ENCODE measurements around the gene ARL5A. TPM values are rescaled to one million over a fixed set of nuclear protein-coding genes. Genes with fewer than 3 reads are reported as not detected.
A peak's percentile ranks its signal among the peaks of the same experiment; 100 is the strongest.

ARL5A gene
- total RNA-seq, 1 experiment from 2014 or later, result 55.0 TPM

GRCh38 chr2:151777935-151778334, 50.3 kb downstream of the ARL5A start:
- POLR2A ChIA-PET (ENCODE audit: low non-redundant PET), result no interaction called here
- BruUV-seq (replicated peaks), result no TSS peak

GRCh38 chr2:151777487-151777886, 50.7 kb downstream of the ARL5A start:
- TF ChIP-seq CTCF (conservative IDR thresholded peaks at IDR 0.05; ENCODE audit: low read depth, low read length), result peak; percentile 24; the same call in 1 of the 2 replicates
- TF ChIP-seq EZH2 (IDR thresholded peaks at IDR 0.05; ENCODE audit: borderline replicate concordance, low read depth, low read length, poor library complexity, severe bottlenecking), result no peak
- Histone ChIP-seq H3K36me3 (ENCODE audit: insufficient read depth, low read length, poor library complexity, severe bottlenecking) (no peaks in the 10 kb centered on the region), H3K27ac (ENCODE audit: low read depth, low read length, poor library complexity, severe bottlenecking) (no peak overlapping the region), H3K27me3 (replicated peaks; ENCODE audit: insufficient read depth, low read depth, low read length, poor library complexity) (no peaks in the 10 kb centered on the region), H3K9me3 (ENCODE audit: low read depth, low read length, poor library complexity, severe bottlenecking) (no peaks in the 10 kb centered on the region), H3K4me1 (ENCODE audit: insufficient read depth, low read length, poor library complexity, severe bottlenecking) (peaks cover 20% of the 10 kb centered on the region), H3K4me3 (ENCODE audit: low read depth, low read length, poor library complexity, severe bottlenecking) (no peak overlapping the region)
- ChIA-PET CTCF (no interaction called here), POLR2A (ENCODE audit: low non-redundant PET) (no interaction called here)
- intact Hi-C loops (cut with micrococcal nuclease; ENCODE audit: unreplicated experiment), result no loop called here
- no peak for DNase-seq (ENCODE audit: low spot score)
- no TSS peak for BruUV-seq (replicated peaks)

More at GRCh38 chr2:151777935-151778334, 50.3 kb downstream of the ARL5A start:
- Histone ChIP-seq H3K4me3 (ENCODE audit: low read depth, low read length, poor library complexity, severe bottlenecking) (no peak overlapping the region), H3K36me3 (ENCODE audit: insufficient read depth, low read length, poor library complexity, severe bottlenecking) (no peaks in the 10 kb centered on the region), H3K27me3 (replicated peaks; ENCODE audit: insufficient read depth, low read depth, low read length, poor library complexity) (no peaks in the 10 kb centered on the region), H3K4me1 (ENCODE audit: insufficient read depth, low read length, poor library complexity, severe bottlenecking) (peaks cover 20% of the 10 kb centered on the region), H3K27ac (ENCODE audit: low read depth, low read length, poor library complexity, severe bottlenecking) (no peak overlapping the region), H3K9me3 (ENCODE audit: low read depth, low read length, poor library complexity, severe bottlenecking) (no peaks in the 10 kb centered on the region)
- CTCF ChIA-PET, result no interaction called here
- DNase-seq (ENCODE audit: low spot score), result no peak
- intact Hi-C loops (cut with micrococcal nuclease; ENCODE audit: unreplicated experiment), result no loop called here
- TF ChIP-seq EZH2 (IDR thresholded peaks at IDR 0.05; ENCODE audit: borderline replicate concordance, low read depth, low read length, poor library complexity, severe bottlenecking), result no peak
- TF ChIP-seq CTCF (conservative IDR thresholded peaks at IDR 0.05; ENCODE audit: low read depth, low read length), result no peak

- intact Hi-C loops (cut with micrococcal nuclease; ENCODE audit: unreplicated experiment), result no loop called here
- Histone ChIP-seq H3K27ac (ENCODE audit: low read depth, low read length, poor library complexity, severe bottlenecking) (no peak overlapping the region), H3K9me3 (ENCODE audit: low read depth, low read length, poor library complexity, severe bottlenecking) (no peaks in the 10 kb centered on the region), H3K27me3 (replicated peaks; ENCODE audit: insufficient read depth, low read depth, low read length, poor library complexity) (no peaks in the 10 kb centered on the region), H3K4me1 (ENCODE audit: insufficient read depth, low read length, poor library complexity, severe bottlenecking) (peaks cover 20% of the 10 kb centered on the region), H3K4me3 (ENCODE audit: low read depth, low read length, poor library complexity, severe bottlenecking) (no peak overlapping the region), H3K36me3 (ENCODE audit: insufficient read depth, low read length, poor library complexity, severe bottlenecking) (no peaks in the 10 kb centered on the region)
- BruUV-seq (replicated peaks), result no TSS peak
- ChIA-PET CTCF (no interaction called here), POLR2A (ENCODE audit: low non-redundant PET) (no interaction called here)
- DNase-seq (ENCODE audit: low spot score), result no peak
- TF ChIP-seq EZH2 (IDR thresholded peaks at IDR 0.05; ENCODE audit: borderline replicate concordance, low read depth, low read length, poor library complexity, severe bottlenecking) (no peak), CTCF (conservative IDR thresholded peaks at IDR 0.05; ENCODE audit: low read depth, low read length) (no peak)
Measured at GRCh38 chr2:151776367-151776766, 51.9 kb downstream of the ARL5A start.
